H9 (cell line): ENCODE measurements around the gene LIMS1. TPM values are rescaled to one million over a fixed set of nuclear protein-coding genes. Genes with fewer than 3 reads are reported as not detected.

Source experiments
- DNase-seq: peaks from one replicate; pipeline ENCODE4 v3.0.0-alpha.2; 2017
- H2AFZ ChIP-seq: one replicate; pipeline ENCODE4 v1.6.1; 2013; ENCODE audit warnings: mild to moderate bottlenecking, low read length, control low read depth, moderate library complexity
- H2AK5ac ChIP-seq: 2 replicates; pipeline ENCODE4 v1.6.1; 2013; ENCODE audit warnings: low read length, control low read depth, mixed read lengths; ENCODE audit not compliant: insufficient read length
- H2BK120ac ChIP-seq: one replicate; pipeline ENCODE4 v1.6.1; 2013; ENCODE audit warnings: low read depth, mild to moderate bottlenecking, low read length, control low read depth, inconsistent platforms; ENCODE audit not compliant: poor library complexity, severe bottlenecking
- H2BK12ac ChIP-seq: 2 replicates; pipeline ENCODE4 v1.6.1; 2013; ENCODE audit warnings: low read length, control low read depth, mixed read lengths, low read depth; ENCODE audit not compliant: insufficient read length
- H2BK15ac ChIP-seq: 2 replicates; pipeline ENCODE4 v1.6.1; 2013; ENCODE audit warnings: low read depth, low read length, control low read depth
- H2BK20ac ChIP-seq: one replicate; pipeline ENCODE4 v1.6.1; 2013; ENCODE audit warnings: low read depth, mild to moderate bottlenecking, low read length, control low read depth, inconsistent platforms; ENCODE audit not compliant: poor library complexity, severe bottlenecking
- H2BK5ac ChIP-seq: 2 replicates; pipeline ENCODE4 v1.6.1; 2013; ENCODE audit warnings: low read length, control low read depth, mixed read lengths; ENCODE audit not compliant: insufficient read length
- H3K14ac ChIP-seq: 2 replicates; pipeline ENCODE4 v1.6.1; 2013; ENCODE audit warnings: low read length, control low read depth; ENCODE audit not compliant: insufficient read depth
- H3K18ac ChIP-seq: 2 replicates; pipeline ENCODE4 v1.6.1; 2013; ENCODE audit warnings: low read depth, mild to moderate bottlenecking, mixed read lengths, low read length, control low read depth; ENCODE audit not compliant: insufficient read length
- H3K23ac ChIP-seq: 2 replicates; pipeline ENCODE4 v1.6.1; 2013; ENCODE audit warnings: low read length, control low read depth, mixed read lengths, low read depth; ENCODE audit not compliant: insufficient read length
- H3K23me2 ChIP-seq: 2 replicates; pipeline ENCODE4 v1.6.1; 2013; ENCODE audit warnings: low read depth, mild to moderate bottlenecking, mixed read lengths, low read length, control low read depth; ENCODE audit not compliant: insufficient read length, poor library complexity, severe bottlenecking
- H3K27ac ChIP-seq: 2 replicates; pipeline ENCODE4 v1.5.1; 2013; ENCODE audit warnings: low read length, control low read depth, mixed read lengths, low read depth; ENCODE audit not compliant: insufficient read length
- H3K27me3 ChIP-seq: 2 replicates; pipeline ENCODE4 v1.6.1; 2013; ENCODE audit warnings: low read length, control low read depth, inconsistent platforms; ENCODE audit not compliant: insufficient read depth
- H3K4ac ChIP-seq: 2 replicates; pipeline ENCODE4 v1.6.1; 2013; ENCODE audit warnings: low read depth, mild to moderate bottlenecking, control low read depth, inconsistent platforms, low read length, moderate library complexity
- H3K4me1 ChIP-seq: 2 replicates; pipeline ENCODE4 v1.6.1; 2013; ENCODE audit warnings: low read length, control low read depth, inconsistent platforms; ENCODE audit not compliant: insufficient read depth
- H3K4me2 ChIP-seq: 2 replicates; pipeline ENCODE4 v1.6.1; 2013; ENCODE audit warnings: low read length, control low read depth, mixed read lengths; ENCODE audit not compliant: insufficient read length, insufficient read depth
- H3K56ac ChIP-seq: 2 replicates; pipeline ENCODE4 v1.6.1; 2013; ENCODE audit warnings: low read depth, mild to moderate bottlenecking, mixed read lengths, low read length, control low read depth; ENCODE audit not compliant: insufficient read length
- H3K79me1 ChIP-seq: 2 replicates; pipeline ENCODE4 v1.6.1; 2013; ENCODE audit warnings: low read depth, mild to moderate bottlenecking, moderate library complexity, low read length, control low read depth, inconsistent platforms; ENCODE audit not compliant: insufficient read depth, poor library complexity, severe bottlenecking
- H3K79me2 ChIP-seq: 2 replicates; pipeline ENCODE4 v1.6.1; 2013; ENCODE audit warnings: low read length, control low read depth, inconsistent platforms; ENCODE audit not compliant: insufficient read depth
- H3K9ac ChIP-seq: 2 replicates; pipeline ENCODE4 v1.6.1; 2013; ENCODE audit warnings: low read length, control low read depth, mixed read lengths; ENCODE audit not compliant: insufficient read length; ENCODE audit errors: extremely low read depth
- H3K9me3 ChIP-seq: one replicate; pipeline ENCODE4 v1.6.1; 2013; ENCODE audit warnings: low read depth, low read length, inconsistent platforms; ENCODE audit not compliant: control insufficient read depth
- H3T11ph ChIP-seq: one replicate; pipeline ENCODE4 v1.6.1; 2013; ENCODE audit warnings: mild to moderate bottlenecking, low read length, control low read depth, inconsistent platforms
- H4K20me1 ChIP-seq: one replicate; pipeline ENCODE4 v1.6.1; 2013; ENCODE audit not compliant: control insufficient read depth, insufficient read length, insufficient read depth
- H4K5ac ChIP-seq: 2 replicates; pipeline ENCODE4 v1.6.1; 2013; ENCODE audit warnings: low read depth, mild to moderate bottlenecking, mixed read lengths, low read length, control low read depth; ENCODE audit not compliant: insufficient read length
- H4K8ac ChIP-seq: replicated peaks from 2 replicates; pipeline ENCODE4 v1.6.1; 2013; ENCODE audit warnings: low read length, control low read depth, mixed read lengths, low read depth; ENCODE audit not compliant: insufficient read length
- H4K91ac ChIP-seq: 2 replicates; pipeline ENCODE4 v1.6.1; 2013; ENCODE audit warnings: low read depth, mild to moderate bottlenecking, moderate library complexity, mixed read lengths, low read length, control low read depth; ENCODE audit not compliant: insufficient read length
- H3K27ac Mint-ChIP-seq, 3 experiments: 2 replicates in 2 of 3; 3 replicates in 1 of 3; pipeline ENCODE4 v1.8.0; 2020 to 2021; ENCODE audit warnings: mixed read lengths in 3 of 3, mild to moderate bottlenecking in 1 of 3, moderate library complexity in 1 of 3
- H3K27me3 Mint-ChIP-seq: 2 replicates; pipeline ENCODE4 v1.8.0; 2021; ENCODE audit warnings: low read depth, mild to moderate bottlenecking, moderate library complexity, mixed read lengths
- H3K36me3 Mint-ChIP-seq, 3 experiments: 2 replicates in 2 of 3; 3 replicates in 1 of 3; pipeline ENCODE4 v1.8.0; 2020 to 2021; ENCODE audit warnings: low read depth in 3 of 3, mixed read lengths in 3 of 3; ENCODE audit not compliant: insufficient read depth in 1 of 3
- H3K4me1 Mint-ChIP-seq, 2 experiments: 2 replicates each; pipeline ENCODE4 v1.8.0; 2020; ENCODE audit warnings: mixed read lengths in 2 of 2
- H3K4me3 Mint-ChIP-seq, 2 experiments: 2 replicates in 1 of 2; 3 replicates in 1 of 2; pipeline ENCODE4 v1.8.0; 2020 to 2021; ENCODE audit warnings: mild to moderate bottlenecking in 2 of 2, mixed read lengths in 2 of 2, moderate library complexity in 1 of 2
- H3K9me3 Mint-ChIP-seq, 2 experiments: 2 replicates in 1 of 2; 3 replicates in 1 of 2; pipeline ENCODE4 v1.8.0; 2020; ENCODE audit warnings: mild to moderate bottlenecking in 2 of 2, mixed read lengths in 2 of 2, moderate library complexity in 1 of 2
- CTCF ChIP-seq: fragments of 200-600 bp; sonication (generic); conservative IDR thresholded peaks from 3 replicates; pipeline ENCODE4 v1.8.0; 2021; ENCODE audit warnings: antibody characterized with exemption, mild to moderate bottlenecking
- WGBS: extraction: QIAGEN DNeasy Blood & Tissue Kit; methylation state at CpG from one replicate; pipeline ENCODE4 v1.1.7; 2013; ENCODE audit warnings: missing lambda C conversion rate, low lambda C conversion rate, mixed read lengths; ENCODE audit not compliant: insufficient read length; ENCODE audit errors: extremely low coverage; 5-methylcytosine and 5-hydroxymethylcytosine counted together
- total RNA-seq: library from RNA; stranded (reverse); gene quantifications from 2 replicates; pipeline ENCODE4 v1.2.1, GENCODE V29; 2021

Gene LIMS1
- total RNA-seq, 1 experiment from 2014 or later = 37.7 TPM

DNA sequence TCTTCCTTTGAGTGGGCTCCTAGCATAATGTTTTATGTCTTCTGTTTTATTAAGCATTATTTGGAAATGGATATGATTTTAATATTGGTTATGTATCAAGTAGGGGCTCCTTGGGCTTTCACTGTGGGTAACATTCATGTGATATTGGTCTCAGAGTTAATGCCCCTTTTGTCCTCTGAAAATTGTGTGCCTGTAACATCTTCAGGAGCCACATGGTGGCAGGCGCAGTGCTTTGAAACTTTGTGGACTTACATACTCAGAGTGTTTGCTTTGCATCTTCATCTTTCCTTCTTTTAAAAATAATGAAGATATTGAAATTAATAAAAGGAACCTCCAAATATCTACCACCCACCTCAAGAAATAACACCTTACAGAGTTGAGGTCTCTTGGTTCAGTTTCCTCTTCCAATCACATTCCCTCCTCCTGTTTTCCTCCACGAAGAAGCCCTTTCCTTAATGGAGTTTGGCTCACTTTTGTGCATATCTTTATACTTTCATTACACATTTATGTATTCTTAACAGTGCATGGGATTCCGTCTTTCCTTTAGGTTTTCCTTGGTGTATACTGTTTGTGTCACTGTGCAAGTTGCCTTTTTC, 73.5 kb downstream of the LIMS1 start:
- Histone ChIP-seq H2BK20ac (no peak overlapping the region), H3K79me2 (peaks cover 1% of the 10 kb centered on the region; the same call in 1 of the 2 replicates), H3K79me1 (no peaks in the 10 kb centered on the region), H4K5ac (no peak overlapping the region), H3K18ac (no peak overlapping the region), H3K27ac (no peak overlapping the region), H2AFZ (no peak overlapping the region), H2BK120ac (no peak overlapping the region), H2BK5ac (no peak overlapping the region), H3T11ph (no peak overlapping the region), H3K4ac (no peak overlapping the region), H3K4me2 (no peak overlapping the region), H2AK5ac (no peak overlapping the region), H3K9me3 (no peaks in the 10 kb centered on the region), H2BK15ac (no peak overlapping the region), H3K27me3 (no peaks in the 10 kb centered on the region), H3K14ac (no peak overlapping the region), H3K4me1 (no peaks in the 10 kb centered on the region), H4K20me1 (no peaks in the 10 kb centered on the region), H3K23me2 (no peaks in the 10 kb centered on the region), H3K9ac (no peak overlapping the region), H4K8ac (no peak overlapping the region), H4K91ac (no peak overlapping the region), H3K56ac (no peak overlapping the region), H2BK12ac (no peak overlapping the region), H3K23ac (no peak overlapping the region)
- Mint-ChIP-seq H3K27me3 (no peaks in the 10 kb centered on the region), H3K36me3 (no peaks in the 10 kb centered on the region), H3K4me3 (no peak overlapping the region), H3K27ac (no peak overlapping the region; a peak in 1 of 7 replicates), H3K4me1 (peaks cover 17 to 24% of the 10 kb centered on the region in 2 experiments), H3K9me3 (no peaks in the 10 kb centered on the region)
- TF ChIP-seq CTCF = peak; percentile 72
- DNase-seq = no peak
- WGBS = no CpG with 5 or more reads among the region's 3 CpGs
